HL-60 (cell line): ENCODE data around the gene MYEOV.

Experiments used
- DNase-seq, 2 experiments: peaks; one replicate each; pipeline ENCODE4 v3.0.0-alpha.2; 2010 to 2020; ENCODE audit warnings: low read depth in 1 of 2, low spot score in 1 of 2
- H3K27ac ChIP-seq: fragments of 250-450 bp; sonication (Bioruptor Pico); replicated peaks from 2 replicates; pipeline ENCODE4 v1.5.1; 2020; ENCODE audit warnings: mild to moderate bottlenecking, moderate library complexity
- H3K27me3 ChIP-seq: fragments of 250-450 bp; sonication (Bioruptor Pico); 2 replicates; pipeline ENCODE4 v1.5.1; 2021; ENCODE audit warnings: mild to moderate bottlenecking, moderate library complexity; ENCODE audit not compliant: insufficient read depth, poor library complexity, severe bottlenecking
- H3K4me3 ChIP-seq: replicated peaks from 2 replicates; pipeline ENCODE4 v1.5.1; 2011; ENCODE audit warnings: mild to moderate bottlenecking, control low read depth, low read length; ENCODE audit not compliant: insufficient read depth
- CTCF ChIP-seq: IDR thresholded peaks from one replicate; pipeline ENCODE4 v1.5.1; 2011; ENCODE audit warnings: low read length, control low read depth, inconsistent platforms; ENCODE audit not compliant: insufficient read depth
- GABPA ChIP-seq: IDR thresholded peaks from 2 replicates; pipeline ENCODE4 v1.6.1; 2012; ENCODE audit warnings: low read depth
- POLR2AphosphoS5 ChIP-seq: IDR thresholded peaks from 2 replicates; pipeline ENCODE4 v1.6.1; 2012; ENCODE audit warnings: low read depth
- REST ChIP-seq: IDR thresholded peaks from 2 replicates; pipeline ENCODE4 v1.6.1; 2012; ENCODE audit warnings: low read depth; ENCODE audit not compliant: insufficient replicate concordance
- SPI1 ChIP-seq: IDR thresholded peaks from 2 replicates; pipeline ENCODE4 v1.6.1; 2012; ENCODE audit warnings: low read depth, mild to moderate bottlenecking, borderline replicate concordance

MYEOV gene

GRCh38 chr11:69285766-69286165 lies 8.2 kb upstream of the MYEOV start:
- Histone ChIP-seq H3K4me3 (no peak overlapping the region), H3K27me3 (peaks cover 2% of the 10 kb centered on the region), H3K27ac (no peak overlapping the region)
- TF ChIP-seq REST: no peak
- no peak for TF ChIP-seq GABPA
- TF ChIP-seq POLR2AphosphoS5: no peak
- TF ChIP-seq CTCF: no peak
- no peak for TF ChIP-seq SPI1
- no peak for DNase-seq

GRCh38 chr11:69286374-69287371 lies 7.3 kb upstream of the MYEOV start:
- Histone ChIP-seq H3K4me3 (no peak overlapping the region), H3K27ac (no peak overlapping the region), H3K27me3 (peaks cover 2% of the 10 kb centered on the region)
- TF ChIP-seq REST (no peak), GABPA (no peak), POLR2AphosphoS5 (no peak), CTCF (no peak), SPI1 (no peak)
- DNase-seq: no peak

GRCh38 chr11:69287968-69288882 lies 5.7 kb upstream of the MYEOV start:
- Histone ChIP-seq H3K27ac (no peak overlapping the region), H3K27me3 (peaks cover 2% of the 10 kb centered on the region), H3K4me3 (no peak overlapping the region)
- DNase-seq: no peak
- TF ChIP-seq REST (no peak), GABPA (no peak), SPI1 (no peak), CTCF (no peak), POLR2AphosphoS5 (no peak)
